ENCODE measurements around the gene DTD1.

DNA sequence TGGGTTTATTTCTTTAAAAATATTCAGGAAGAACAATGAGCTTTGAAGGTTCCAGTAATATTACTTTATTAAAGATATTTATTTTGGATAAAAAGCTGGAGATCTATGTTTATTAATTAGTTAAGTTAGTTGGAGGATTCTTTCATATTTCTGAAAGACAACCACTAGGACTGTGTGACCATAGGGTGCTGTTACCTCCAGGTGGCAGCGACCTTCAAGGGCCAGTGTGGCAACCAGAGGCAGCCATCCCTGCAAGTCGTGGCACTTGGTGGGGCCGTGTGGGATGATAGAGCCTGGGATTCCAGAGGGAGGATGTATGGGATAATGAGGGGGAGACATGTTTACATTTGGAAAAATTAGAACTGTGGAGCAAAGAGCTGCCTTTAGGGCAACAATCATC is 130.3 kb downstream of the DTD1 start:
- TF ChIP-seq, protein P1, sequence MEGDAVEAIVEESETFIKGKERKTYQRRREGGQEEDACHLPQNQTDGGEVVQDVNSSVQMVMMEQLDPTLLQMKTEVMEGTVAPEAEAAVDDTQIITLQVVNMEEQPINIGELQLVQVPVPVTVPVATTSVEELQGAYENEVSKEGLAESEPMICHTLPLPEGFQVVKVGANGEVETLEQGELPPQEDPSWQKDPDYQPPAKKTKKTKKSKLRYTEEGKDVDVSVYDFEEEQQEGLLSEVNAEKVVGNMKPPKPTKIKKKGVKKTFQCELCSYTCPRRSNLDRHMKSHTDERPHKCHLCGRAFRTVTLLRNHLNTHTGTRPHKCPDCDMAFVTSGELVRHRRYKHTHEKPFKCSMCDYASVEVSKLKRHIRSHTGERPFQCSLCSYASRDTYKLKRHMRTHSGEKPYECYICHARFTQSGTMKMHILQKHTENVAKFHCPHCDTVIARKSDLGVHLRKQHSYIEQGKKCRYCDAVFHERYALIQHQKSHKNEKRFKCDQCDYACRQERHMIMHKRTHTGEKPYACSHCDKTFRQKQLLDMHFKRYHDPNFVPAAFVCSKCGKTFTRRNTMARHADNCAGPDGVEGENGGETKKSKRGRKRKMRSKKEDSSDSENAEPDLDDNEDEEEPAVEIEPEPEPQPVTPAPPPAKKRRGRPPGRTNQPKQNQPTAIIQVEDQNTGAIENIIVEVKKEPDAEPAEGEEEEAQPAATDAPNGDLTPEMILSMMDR (IDR thresholded peaks at IDR 0.05; ENCODE audit: borderline replicate concordance, extremely low read depth, low read length, poor library complexity, severe bottlenecking), result no peak
- TF ChIP-seq EZH2 (IDR thresholded peaks at IDR 0.05; ENCODE audit: borderline replicate concordance, low read depth, low read length, severe bottlenecking), result no peak
